Activated T-helper 1 cell treated with Interleukin-2 at 50 U/mL for 16 hours (primary cell): ENCODE measurements around the gene RTCB.
"Not testable (repeated sequence)": the region's sequence is repeated elsewhere in the genome, so short reads cannot be mapped to it uniquely, and the experiment has no call there.

Experiments used
- DNase-seq: peaks from one replicate; pipeline ENCODE4 v3.0.0-alpha.2; 2020; ENCODE audit warnings: low read depth

Gene RTCB

DNA sequence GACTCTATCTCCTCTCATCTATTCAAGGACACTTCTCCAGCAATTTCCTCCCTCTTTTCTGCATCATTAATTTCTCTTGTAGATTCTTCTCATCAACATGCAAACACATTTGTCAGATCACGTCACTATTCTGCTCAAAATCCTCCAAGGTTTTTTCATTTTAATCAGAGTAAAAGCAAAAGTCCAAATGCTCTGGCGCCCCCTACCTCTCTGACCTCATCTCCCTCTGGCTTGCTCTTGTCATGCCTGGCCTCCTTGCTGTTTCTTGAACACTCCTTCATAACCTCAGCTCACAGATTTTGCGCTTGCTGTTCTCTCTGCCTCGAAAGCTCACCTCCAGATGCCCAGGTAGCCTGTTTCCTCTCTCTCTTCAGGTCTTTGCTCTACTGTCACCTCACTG, 22.4 kb downstream of the RTCB start:
- DNase-seq, result no peak

DNA sequence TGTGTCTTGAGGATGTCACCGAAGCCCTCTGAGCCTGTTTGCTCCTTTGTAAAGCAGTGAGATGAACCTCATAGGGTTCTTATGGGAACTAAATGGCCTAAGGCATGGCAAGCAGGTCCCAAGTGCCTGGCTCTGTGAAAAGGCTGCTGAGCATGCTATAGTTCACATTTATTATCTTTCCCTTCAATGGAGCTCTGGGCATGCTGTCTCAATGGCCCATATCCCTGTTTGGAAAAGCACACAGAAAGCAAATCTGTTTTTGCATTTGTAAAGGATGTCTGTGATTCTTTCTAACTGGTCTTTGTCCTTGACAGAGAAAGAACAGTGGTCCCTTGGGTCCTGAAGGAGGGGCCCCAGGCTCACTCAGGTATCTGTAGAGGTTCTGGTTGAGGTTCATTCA, 26.4 kb downstream of the RTCB start:
- DNase-seq, result no peak

DNA sequence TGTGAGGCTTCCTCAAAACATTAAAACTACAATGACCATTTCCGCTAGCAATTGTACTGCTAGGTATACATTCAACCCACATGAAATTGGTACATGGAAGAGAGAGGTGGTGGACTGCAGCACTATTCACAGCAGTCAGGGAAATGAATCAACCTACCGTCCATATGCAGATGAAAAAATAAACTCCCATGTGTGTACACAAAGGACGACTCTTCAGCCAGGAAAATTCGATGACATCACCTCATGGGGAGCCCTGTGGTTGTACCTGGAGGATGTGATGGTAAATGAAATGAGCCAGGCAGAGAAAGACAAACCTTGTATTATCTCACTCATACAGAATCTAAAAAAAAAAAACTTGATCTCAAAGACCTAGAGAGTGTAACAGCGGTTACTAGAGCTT, 31.1 kb downstream of the RTCB start:
- DNase-seq, result no peak

DNA sequence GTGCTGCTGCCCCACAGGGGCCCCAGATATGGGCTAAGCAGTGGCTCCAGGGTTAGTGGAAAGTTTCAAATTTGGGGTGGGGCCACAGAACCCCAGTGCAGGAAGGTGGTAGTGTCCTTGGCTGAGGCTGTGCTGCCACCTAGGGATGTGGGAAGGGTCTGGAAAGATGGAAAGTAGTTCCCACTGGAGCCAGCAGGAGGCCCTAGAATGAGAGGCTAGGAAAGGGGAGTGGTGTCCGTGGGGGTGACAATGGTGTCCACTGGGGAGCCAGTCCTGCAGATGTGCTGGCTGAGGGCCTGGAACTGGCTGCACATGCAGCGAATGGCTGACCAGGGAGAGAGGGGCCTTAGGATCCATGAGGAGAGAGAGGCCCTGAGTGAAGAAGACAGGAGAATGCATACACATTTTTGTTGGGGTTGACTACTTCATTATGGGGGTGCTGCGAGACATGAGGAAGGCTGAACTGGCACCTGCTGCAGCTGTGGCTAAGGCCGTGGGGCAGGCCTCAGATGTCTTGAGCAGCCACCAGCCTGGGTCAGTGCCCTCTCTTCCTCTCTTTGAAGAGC, 33.3 kb downstream of the RTCB start:
- DNase-seq, result no peak

DNA sequence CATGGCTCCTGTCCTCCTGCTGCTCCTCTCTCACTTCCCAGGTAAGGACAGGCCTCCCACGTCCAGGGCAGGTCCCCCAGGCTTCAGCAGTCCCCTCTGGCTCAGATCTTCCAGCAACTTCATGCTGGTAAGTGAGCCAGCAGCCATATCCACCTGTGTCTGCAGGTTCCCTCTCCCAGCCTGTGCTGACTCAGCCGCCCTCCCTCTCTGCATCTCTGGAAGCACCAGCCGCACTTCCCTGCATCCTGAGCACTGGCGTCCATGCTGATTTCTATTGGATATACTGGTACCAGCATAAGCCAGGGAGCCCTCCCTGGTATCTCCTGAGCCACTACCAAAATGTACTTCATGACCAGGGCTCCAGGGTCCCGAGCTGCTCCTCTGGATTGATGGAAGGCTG, 35.4 kb downstream of the RTCB start:
- DNase-seq, result no peak

DNA sequence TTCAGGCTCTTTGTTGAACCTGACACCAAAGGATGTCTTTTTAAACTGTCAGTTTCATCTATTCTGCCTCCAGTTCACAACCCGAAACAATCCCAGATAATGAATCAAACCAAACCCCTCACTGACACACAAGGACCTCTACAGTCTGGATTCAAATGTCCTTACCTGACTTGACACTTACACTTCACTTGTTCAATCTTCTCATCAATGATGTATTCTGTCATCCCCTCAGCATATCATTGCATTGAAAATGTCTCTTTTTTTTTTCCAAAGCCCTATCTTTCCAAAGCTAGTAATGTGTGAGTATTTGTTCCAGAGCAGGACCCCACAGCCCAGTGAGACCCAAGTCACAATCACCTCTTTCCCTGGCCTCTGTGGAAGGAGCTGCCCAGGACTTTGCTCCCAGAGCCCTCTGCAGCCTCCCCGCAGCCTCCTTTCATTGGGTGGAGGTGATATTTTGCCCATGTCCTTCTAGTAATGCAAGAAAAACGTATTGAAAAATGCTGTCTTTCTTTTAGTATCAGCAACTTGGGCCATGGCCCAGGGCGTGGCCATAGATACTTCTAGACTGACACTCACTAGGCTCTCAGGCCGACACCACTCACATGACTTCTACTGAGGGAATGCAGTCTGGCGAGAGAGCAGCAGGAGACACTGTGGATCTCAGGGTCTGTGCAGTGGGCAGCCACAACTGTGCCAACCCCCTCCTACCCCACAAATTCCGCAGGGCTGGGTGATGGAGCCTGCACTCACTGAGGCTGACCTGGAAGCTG, 36.2 kb downstream of the RTCB start:
- no peak for DNase-seq

DNA sequence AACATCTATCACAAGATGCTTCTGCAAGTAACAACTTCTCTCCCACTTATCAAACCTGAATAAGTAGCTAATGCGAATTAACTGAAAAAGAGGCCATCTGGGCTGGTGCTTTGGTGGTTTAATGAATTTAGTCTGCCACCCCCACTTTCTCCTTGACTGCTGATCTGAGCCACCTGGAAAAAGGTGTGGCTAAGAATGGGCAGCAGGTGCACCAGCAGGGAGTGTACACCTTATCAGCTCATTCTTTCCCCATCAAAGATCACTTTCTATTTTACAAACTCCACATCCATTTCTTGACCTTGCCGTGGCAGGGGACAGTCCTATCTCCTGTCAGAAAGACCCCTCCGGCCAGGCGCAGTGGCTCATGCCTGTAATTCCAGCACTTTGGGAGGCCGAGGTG, 47.8 kb downstream of the RTCB start:
- DNase-seq, result no peak

DNA sequence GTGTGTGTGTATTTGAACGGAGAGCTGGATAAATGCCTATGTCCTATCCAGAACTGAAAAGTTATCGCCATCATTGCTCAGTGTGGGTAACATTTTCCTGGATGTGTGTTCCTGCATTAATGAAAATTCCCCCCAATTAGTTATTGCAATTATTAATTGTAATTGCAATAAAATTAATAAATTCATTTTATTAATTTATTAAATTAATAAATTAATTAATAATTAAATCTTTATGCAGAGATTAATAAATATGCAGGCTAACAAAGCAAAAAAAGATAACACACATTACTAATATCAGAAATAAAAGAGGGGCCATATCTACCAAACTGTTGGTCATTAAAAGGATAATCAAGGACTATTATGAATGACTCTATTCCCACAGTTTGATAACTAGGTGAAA, 50.8 kb downstream of the RTCB start:
- DNase-seq, result no peak

DNA sequence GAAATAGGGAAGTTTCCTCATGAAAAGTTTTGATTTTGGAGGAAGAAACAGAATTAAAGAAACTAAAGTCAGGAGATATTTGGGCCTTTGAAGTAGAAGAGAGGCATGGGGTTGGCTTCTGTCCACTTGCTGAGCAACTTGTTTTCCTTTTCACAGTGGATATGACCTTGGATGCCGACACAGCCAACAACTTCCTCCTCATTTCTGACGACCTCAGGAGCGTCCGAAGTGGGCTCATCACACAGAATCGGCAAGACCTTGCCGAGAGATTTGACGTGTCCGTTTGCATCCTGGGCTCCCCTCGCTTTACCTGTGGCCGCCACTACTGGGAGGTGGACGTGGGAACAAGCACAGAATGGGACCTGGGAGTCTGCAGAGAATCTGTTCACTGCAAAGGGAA, 52.0 kb downstream of the RTCB start:
- DNase-seq, result not testable (repeated sequence)

DNA sequence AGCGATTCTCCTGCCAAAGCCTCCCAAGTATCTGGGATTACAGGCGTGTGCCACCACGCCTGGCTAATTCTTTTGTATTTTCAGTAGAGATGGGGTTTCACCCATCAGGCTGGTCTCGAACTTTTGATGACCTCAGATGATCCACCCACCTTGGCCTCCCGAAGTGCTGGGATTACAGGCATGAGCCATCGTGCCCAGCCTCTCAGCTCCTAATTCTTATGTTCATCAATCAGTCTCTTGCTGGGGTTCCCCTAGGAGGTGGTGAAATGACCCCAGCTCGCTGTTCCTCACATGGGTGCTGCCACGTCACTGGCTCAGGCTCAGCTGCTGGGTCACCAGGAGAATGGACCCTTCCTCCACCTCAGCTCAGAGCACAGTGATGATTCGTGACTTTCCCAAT, 54.5 kb downstream of the RTCB start, which contains the start of gene RFPL3:
RFPL3 (plus strand) TSS at position 301 of the 400 bp plus-strand sequence. CDS start 205 bp downstream, outside the sequence.
- not testable (repeated sequence) for DNase-seq

DNA sequence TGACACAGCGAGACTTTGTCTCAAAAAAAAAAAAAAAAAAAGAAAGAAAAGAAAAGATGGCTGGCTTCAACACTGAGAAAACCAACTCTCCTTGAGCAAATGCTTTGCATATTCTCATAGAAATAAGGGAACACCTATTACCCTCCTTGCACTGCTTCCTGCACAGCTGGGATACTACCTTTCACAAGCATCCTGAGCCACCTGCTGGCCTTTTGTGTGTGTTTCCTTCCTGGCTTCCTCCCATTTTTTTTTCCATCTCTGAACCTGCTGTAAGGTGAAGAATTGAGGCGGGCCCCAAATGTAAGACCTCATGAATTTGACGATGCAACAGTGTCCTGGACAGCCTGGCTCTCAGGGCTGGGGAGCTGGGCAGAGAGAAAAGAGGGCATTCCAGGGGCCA, 56.3 kb downstream of the RTCB start:
- no peak for DNase-seq

DNA sequence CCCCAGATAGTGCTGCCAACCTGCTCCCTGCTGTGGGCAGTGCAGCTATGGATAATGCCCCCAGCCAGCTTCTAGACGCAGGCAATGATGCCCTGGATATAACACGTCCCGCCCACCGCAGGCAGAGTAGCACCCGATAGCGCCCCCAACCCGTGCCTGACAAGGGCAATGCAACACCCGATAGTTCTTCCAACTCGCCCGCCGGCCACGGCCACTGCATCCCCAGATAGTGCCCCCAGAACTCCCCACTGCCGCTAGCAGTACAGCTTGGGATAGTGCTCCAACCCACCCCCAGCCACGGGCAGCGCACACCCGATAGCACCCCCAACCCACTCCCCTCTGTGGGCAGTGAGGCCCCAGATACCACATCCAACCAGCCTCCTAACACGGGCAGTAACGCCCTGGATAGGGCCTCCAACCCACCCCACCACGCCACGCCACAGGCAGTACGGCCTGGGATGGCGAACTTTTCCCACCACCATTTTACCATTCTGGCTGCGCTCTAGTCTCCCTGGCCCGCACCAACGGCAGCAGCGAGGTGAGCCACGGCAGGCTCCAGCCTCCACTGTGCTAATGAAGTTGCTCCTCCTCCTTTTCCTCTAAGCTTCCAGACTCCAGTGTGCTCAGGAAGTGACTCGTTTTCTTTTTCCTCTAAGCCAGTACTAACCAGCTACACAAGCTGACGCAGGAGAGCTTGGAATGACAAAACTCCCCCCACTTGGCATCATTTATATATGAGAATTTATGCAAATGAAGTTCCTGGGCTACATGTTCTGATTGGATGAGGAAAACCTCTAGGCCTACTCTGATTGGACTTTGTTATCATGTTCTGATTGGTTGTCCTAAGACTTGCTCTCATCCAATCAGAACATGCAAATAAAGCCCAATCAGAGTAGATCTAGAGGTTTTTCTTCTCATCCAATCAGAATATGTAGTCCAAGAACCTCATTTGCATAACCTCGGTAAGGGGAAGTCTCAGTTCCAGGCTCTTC, 57.4 kb downstream of the RTCB start:
- no peak for DNase-seq

DNA sequence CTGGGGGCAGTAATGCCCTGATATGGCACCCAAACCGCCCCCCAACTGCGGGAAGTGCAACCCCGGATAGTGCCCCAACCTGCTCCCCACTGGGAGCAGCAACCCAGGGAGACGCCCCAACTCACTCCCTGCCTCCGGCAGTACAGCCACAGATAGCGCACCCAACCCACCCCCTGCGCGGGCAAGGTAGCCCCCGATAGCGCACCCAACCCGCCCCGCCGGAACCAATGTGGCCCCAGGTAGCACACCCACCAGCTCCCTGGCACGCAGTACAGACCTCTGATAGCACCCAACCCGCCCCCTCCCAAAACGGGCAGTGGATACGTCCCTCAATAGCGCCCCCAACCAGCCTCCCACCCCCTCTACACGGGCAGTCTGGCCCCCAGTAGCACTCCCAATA, 58.2 kb downstream of the RTCB start:
- no peak for DNase-seq

DNA sequence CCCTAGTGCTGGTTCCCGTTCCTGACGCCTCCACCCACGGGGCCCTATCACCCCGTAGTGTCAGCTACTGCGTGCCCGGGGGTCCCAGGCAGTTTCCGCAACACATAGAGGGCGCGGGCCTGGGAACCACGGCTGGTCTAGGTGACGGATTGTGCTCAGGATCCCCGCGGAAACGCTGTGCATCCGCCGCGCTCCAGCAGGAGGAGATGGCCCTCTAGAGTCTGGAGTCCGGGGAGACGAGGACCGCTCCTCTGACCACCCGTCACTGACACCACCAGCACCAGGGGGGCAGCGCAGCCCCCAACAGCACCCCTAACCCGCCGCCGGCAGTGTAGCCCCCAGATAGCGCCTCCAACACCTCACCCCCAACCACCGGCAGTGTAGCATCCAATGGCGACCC, 58.8 kb downstream of the RTCB start:
- DNase-seq, result no peak

DNA sequence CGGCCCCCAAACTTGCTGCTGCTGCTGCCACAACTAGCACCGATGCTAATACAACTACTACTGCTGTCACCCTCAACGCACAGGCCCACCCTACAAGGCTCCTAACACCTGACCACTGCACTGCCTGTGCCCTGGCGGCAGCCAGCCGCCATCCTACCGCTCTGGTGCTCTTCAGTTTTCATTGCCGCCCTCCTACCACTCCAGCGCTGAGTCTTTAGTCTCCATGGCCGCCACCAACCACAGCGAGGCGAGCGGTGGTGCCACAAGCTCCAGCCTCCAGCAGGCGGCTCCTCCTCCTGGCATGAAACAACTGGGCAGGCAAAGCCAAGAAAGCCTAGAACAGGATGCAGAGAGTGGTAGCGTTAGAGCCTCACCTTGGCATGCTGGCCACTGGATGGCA, 59.4 kb downstream of the RTCB start:
- DNase-seq, result no peak

DNA sequence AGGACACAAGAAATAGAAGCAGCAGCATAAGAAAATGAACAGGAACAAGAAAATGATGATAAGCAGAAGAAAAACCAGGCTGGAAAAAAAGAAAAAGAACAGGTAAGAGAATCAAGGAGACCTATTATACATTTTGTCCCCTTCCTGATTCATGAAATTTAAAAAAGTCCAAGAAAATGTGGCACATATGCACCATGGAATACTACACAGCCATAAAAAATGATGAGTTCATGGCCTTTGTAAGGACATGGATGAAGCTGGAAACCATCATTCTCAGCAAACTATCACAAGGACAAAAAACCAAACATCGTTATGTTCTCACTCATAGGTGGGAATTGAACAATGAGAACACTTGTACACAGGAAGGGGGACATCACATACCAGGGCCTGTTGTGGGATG, 60.2 kb downstream of the RTCB start:
- not testable (repeated sequence) for DNase-seq

DNA sequence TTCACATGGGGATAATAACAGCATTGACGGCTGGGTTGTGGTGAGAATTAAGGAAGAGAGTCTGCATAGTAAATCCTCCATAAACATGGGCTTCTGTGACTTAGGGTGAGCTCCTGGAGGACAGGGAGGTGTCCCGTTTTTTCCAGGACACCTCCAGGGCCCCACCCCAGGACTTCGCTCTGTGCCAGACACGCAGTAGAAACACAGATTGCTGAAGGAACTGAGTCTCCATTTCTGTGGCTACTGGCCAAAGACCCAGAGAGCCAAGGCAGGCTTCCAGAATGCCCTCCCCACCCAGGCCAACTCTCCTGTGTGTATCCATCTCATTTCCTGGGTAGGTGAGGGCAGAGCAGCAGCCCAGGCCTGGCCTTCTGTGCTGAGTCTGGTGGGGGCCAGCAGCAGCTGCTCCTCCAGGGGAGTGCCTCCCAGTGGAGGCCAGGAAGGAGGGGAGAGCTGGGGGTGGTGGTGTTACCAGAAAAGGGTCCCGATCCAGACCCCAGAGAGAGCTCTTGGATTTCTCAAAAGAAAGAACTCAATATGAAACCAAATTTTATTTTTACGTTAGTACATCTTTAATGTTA, 63.9 kb downstream of the RTCB start:
- no peak for DNase-seq

DNA sequence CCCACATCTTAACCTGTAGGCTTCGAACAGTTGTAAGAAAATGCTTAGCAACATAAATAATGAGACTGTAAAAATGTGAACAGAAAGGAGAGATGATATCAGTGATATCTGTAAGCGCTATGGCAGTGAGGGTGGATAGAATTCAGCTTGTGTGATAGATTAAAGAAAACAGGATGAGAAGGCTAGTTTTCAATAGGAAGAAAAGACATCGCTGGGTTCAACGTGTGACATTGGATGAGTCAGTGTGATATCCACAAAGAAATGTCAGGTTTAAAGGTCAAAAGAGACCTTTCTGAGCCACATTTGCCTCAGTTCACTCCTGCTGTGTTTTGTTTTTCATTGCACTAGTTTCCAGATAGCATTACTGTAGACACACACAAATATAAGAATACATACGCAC, 68.1 kb downstream of the RTCB start:
- DNase-seq, result no peak

DNA sequence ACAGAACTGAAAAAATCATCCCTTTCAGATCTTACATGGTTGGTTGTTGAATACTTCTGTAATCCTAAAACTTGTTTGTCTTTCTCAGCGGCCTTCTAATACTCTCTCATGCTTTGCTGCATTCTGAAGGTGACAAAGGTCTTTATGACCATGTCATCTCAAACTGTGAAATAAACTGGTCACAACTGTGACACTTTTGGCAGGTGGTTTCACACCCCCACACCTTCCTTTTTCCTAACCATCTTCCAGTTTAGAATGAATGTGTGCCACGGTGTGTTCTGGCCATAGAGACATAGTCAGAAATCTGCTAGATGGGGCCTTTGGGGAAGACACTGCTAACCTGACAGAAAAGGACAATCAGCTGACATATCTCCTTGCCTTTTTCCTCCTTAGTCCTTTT, 69.1 kb downstream of the RTCB start:
- DNase-seq, result no peak

DNA sequence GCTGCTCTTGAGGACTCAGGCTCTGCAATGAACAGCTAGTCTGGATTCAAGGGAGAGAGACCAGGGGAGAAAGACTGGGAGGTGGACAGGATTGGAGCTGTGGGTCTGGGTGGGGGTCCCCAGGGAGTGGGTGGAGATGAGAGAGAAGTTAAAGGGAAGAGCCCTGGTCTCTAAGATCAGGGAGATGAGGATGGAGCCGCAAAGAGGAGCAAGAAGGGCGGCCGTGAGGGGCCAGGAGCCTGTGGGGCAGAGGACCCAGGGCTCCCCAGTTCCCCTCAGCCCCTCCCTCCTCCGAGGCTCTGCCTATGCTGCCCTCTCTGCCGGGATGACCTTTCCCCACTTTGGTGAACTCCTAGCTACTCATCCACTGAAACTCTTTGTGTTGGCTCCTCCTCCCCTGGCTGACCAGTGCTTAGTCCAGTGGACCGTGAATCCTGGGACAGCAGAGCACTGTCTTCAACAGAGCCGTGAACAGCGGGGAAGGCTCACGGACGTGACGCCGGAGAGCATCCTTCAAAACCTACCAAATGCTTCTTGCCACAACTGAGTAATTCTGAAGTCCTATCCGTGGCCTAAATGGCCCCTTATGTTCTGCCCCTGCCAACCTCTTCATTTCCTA, 70.8 kb downstream of the RTCB start:
- DNase-seq, result no peak

DNA sequence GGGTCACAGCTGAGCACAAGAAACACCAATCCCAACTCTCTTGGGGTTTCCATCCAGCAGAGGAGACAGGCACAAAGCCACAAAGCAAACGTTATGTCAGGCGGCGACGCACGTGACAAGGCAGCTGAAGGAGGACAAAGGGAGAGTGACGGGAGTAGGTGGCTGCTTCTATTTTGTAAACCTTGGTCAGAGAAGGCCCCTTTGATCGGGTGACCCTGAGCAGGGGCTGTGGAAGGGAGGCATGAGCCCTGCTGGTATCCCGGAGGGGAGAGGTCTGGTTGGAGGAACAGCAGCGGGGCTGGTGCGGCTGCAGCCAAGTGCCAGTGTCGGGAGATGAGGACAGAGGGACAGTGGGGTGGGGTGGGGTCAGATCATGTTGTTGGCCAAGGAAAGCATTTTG, 71.6 kb downstream of the RTCB start:
- DNase-seq, result no peak
